ENCODE results near the gene AADACL3. TPM values are rescaled to one million over a fixed set of nuclear protein-coding genes. Genes with fewer than 3 reads are reported as not detected.
A peak's percentile ranks its signal among the peaks of the same experiment; 100 is the strongest.

The AADACL3 gene
- total and polyA plus RNA-seq, 2 of the 8 experiments (the other 6 are each of a cell fraction or from before 2014, with no cell fraction given) = 0.33 to 2.3 TPM

GRCh38 chr1:12760256-12760795, 44.4 kb downstream of the AADACL3 start:
- no peak overlapping the region for H3K14ac ChIP-seq (ENCODE audit: insufficient read length)
- WGBS, 2 experiments (ENCODE audit: extremely low coverage in 1 of 2, insufficient coverage in 1 of 2, insufficient read length in 1 of 2, insufficient replicate concordance in 2 of 2, low coverage in 1 of 2, low lambda C conversion rate in 2 of 2, missing lambda C conversion rate in 1 of 2) = 77% methylated on average over 6 of the region's 7 CpGs; no CpG with 5 or more reads in 1 of the 2 experiments
- no peak overlapping the region for H2BK120ac ChIP-seq (replicated peaks; ENCODE audit: low read depth, low read length)
- ChIA-PET CTCF (ENCODE audit: partially characterized antibody) (interaction anchor here (0.7 to 2.1 kb wide), 11 partner anchors 10 to 484 kb away, joined by 3 to 7 read pairs (median 4); partner anchors contain the start of gene PRAMEF12), POLR2A (ENCODE audit: partially characterized antibody) (no interaction called here)
- DNase-seq (ENCODE audit: low read depth in 1 of 2, low spot score in 2 of 2) = peak in 1 of 2 experiments; percentile 56
- H4K8ac ChIP-seq (ENCODE audit: extremely low read depth, insufficient read depth, low read length) = no peak overlapping the region
- H3K4me3 ChIP-seq (ENCODE audit: extremely low read depth in 1 of 4, insufficient read depth in 2 of 4, low read depth in 3 of 4, low read length in 4 of 4) = no peak overlapping the region
- no peaks in the 10 kb centered on the region; the same call in 1 of the 2 replicates for H3K23me2 ChIP-seq (ENCODE audit: low read depth, low read length)
- no peak overlapping the region for H2BK20ac ChIP-seq (ENCODE audit: low read length)
- H2AK5ac ChIP-seq (ENCODE audit: low read depth, low read length) = no peak overlapping the region; the same call in 1 of the 2 replicates
- no peak overlapping the region for H3K56ac ChIP-seq (replicated peaks; ENCODE audit: insufficient read length, low read depth, low read length)
- H4K91ac ChIP-seq (replicated peaks; ENCODE audit: insufficient read length, low read length) = no peak overlapping the region
- H3K4me1 ChIP-seq (replicated peaks in 1 of 4; ENCODE audit: control insufficient read depth in 3 of 4, insufficient read depth in 4 of 4, low read length in 3 of 4) = 0 out of 7 replicates have a peak, but pooled peaks cover 0 to 3% (median 0%) of the 10 kb centered on the region in 4 experiments
- H3K23ac ChIP-seq (ENCODE audit: insufficient read length) = no peak overlapping the region
- H4K5ac ChIP-seq (ENCODE audit: insufficient read length, low read depth, low read length) = no peak overlapping the region
- no peaks in the 10 kb centered on the region for H3K27me3 ChIP-seq (replicated peaks in 1 of 4; ENCODE audit: control insufficient read depth in 3 of 4, extremely low read depth in 1 of 4, insufficient read depth in 3 of 4, low read length in 3 of 4)
- no peak for FAIRE-seq
- no peak overlapping the region for H3K27ac ChIP-seq (ENCODE audit: low read depth, low read length)
- H3K18ac ChIP-seq (ENCODE audit: extremely low read depth, low read length) = no peak overlapping the region
- no peaks in the 10 kb centered on the region for H3K79me2 ChIP-seq (ENCODE audit: control insufficient read depth in 1 of 2, insufficient read depth in 2 of 2, low read length in 2 of 2)
- no peak overlapping the region for H3K4me2 ChIP-seq (ENCODE audit: insufficient read depth in 1 of 2, low read depth in 2 of 2, low read length in 2 of 2)
- H3K4ac ChIP-seq (replicated peaks; ENCODE audit: insufficient read length, low read depth, low read length) = no peak overlapping the region
- no peak overlapping the region for H2AFZ ChIP-seq (ENCODE audit: low read length)
- H3K79me1 ChIP-seq (ENCODE audit: low read depth, low read length) = no peaks in the 10 kb centered on the region
- H2BK5ac ChIP-seq (ENCODE audit: low read depth, low read length) = no peak overlapping the region
- no peak overlapping the region for H3K9ac ChIP-seq (replicated peaks in 1 of 4; ENCODE audit: extremely low read depth in 1 of 4, low read depth in 3 of 4, low read length in 3 of 4)
- H2BK15ac ChIP-seq (ENCODE audit: low read length) = peak overlapping the region; percentile 36; the same call in 1 of the 2 replicates
- no peak overlapping the region for H2BK12ac ChIP-seq (ENCODE audit: low read depth, low read length)
- H3K36me3 ChIP-seq (ENCODE audit: control insufficient read depth in 2 of 4, insufficient read depth in 4 of 4, low read length in 3 of 4) = no peaks in the 10 kb centered on the region
- no peaks in the 10 kb centered on the region for H3K9me3 ChIP-seq (ENCODE audit: insufficient read depth in 2 of 2, low read depth in 1 of 2, low read length in 1 of 2)
- no peaks in the 10 kb centered on the region for H4K20me1 ChIP-seq (replicated peaks in 1 of 2; ENCODE audit: control insufficient read depth in 1 of 2, insufficient read depth in 2 of 2, low read length in 2 of 2)
